Erythroblast (primary cell): ENCODE results near the gene MAP1S.

ENCODE experiments used
- GATA1 ChIP-seq: IDR thresholded peaks from 2 replicates; pipeline ENCODE4 v1.6.1; 2011; ENCODE audit warnings: low read depth, mild to moderate bottlenecking, control low read depth, low read length, moderate library complexity
- POLR2A ChIP-seq: IDR thresholded peaks from 2 replicates; pipeline ENCODE4 v1.6.1; 2011; ENCODE audit warnings: mild to moderate bottlenecking, low read length

GRCh38 chr19:17754634-17755442, 35.6 kb downstream of the MAP1S start:
- TF ChIP-seq POLR2A (no peak), GATA1 (no peak)
